Smooth muscle cell (in vitro differentiated cells): ENCODE data around the gene TEK. TPM values are rescaled to one million over a fixed set of nuclear protein-coding genes. Genes with fewer than 3 reads are reported as not detected.

ENCODE experiments used
- DNase-seq: peaks from one replicate; lab custom pipeline; 2025; ENCODE audit not compliant: unreplicated experiment; lab: John Stamatoyannopoulos, UW
- H2AFZ ChIP-seq: fragments of 200-600 bp; sonication (generic); 2 replicates; pipeline ENCODE4 v1.6.0; 2016; ENCODE audit warnings: antibody characterized with exemption, low read depth, mild to moderate bottlenecking
- H3F3A ChIP-seq: fragments of 200-600 bp; sonication (generic); 2 replicates; pipeline ENCODE4 v1.6.0; 2017; ENCODE audit warnings: antibody characterized with exemption, low read depth
- H3K27ac ChIP-seq: fragments of 200-600 bp; sonication (generic); 2 replicates; pipeline ENCODE4 v1.5.1; 2016; ENCODE audit warnings: low read depth, mild to moderate bottlenecking
- H3K27me3 ChIP-seq: fragments of 200-600 bp; sonication (generic); 2 replicates; pipeline ENCODE4 v1.6.1; 2016; ENCODE audit warnings: low read depth, mild to moderate bottlenecking
- H3K36me3 ChIP-seq: fragments of 200-600 bp; sonication (generic); 2 replicates; pipeline ENCODE4 v1.5.1; 2016; ENCODE audit warnings: low read depth
- H3K4me1 ChIP-seq: fragments of 200-600 bp; sonication (generic); 2 replicates; pipeline ENCODE4 v1.5.1; 2016; ENCODE audit warnings: low read depth
- H3K4me2 ChIP-seq: fragments of 200-600 bp; sonication (generic); 2 replicates; pipeline ENCODE4 v1.6.0; 2016; ENCODE audit warnings: mild to moderate bottlenecking
- H3K4me3 ChIP-seq: fragments of 200-600 bp; sonication (generic); 2 replicates; pipeline ENCODE4 v1.5.1; 2016; ENCODE audit warnings: mild to moderate bottlenecking
- H3K79me2 ChIP-seq: fragments of 200-600 bp; sonication (generic); 2 replicates; pipeline ENCODE4 v1.6.0; 2016; ENCODE audit warnings: low read depth, mild to moderate bottlenecking
- H3K9ac ChIP-seq: fragments of 200-600 bp; sonication (generic); 2 replicates; pipeline ENCODE4 v1.6.0; 2016; ENCODE audit warnings: low read depth
- H3K9me3 ChIP-seq: fragments of 200-600 bp; sonication (generic); replicated peaks from 2 replicates; pipeline ENCODE4 v1.5.1; 2016; ENCODE audit warnings: low read depth
- H4K20me1 ChIP-seq: fragments of 200-600 bp; sonication (generic); 2 replicates; pipeline ENCODE4 v1.6.0; 2016; ENCODE audit warnings: low read depth
- WGBS: methylation state at CpG from one replicate; pipeline ENCODE4 v1.1.7; 2016; ENCODE audit warnings: low lambda C conversion rate; 5-methylcytosine and 5-hydroxymethylcytosine counted together
- polyA plus RNA-seq: library from polyadenylated mRNA; unstranded; fragments of >200 nt; fragmentation: Nextera tagmentation; extraction: Ambion mirVana; gene quantifications from 2 replicates; pipeline ENCODE4 v1.2.1, GENCODE V29; 2016
- total RNA-seq: library from RNA; depleted of rRNA; stranded (reverse); fragments of >200 nt; gene quantifications from 2 replicates; pipeline ENCODE4 v1.2.3, GENCODE V29; 2014
- TF ChIP-seq, protein P1 (sequence below): fragments of 200-600 bp; sonication (generic); IDR thresholded peaks from 2 replicates; pipeline ENCODE4 v1.5.1; 2017; ENCODE audit warnings: borderline replicate concordance, mild to moderate bottlenecking, antibody characterized with exemption; ENCODE audit not compliant: insufficient read depth, poor library complexity, severe bottlenecking

The TEK gene
- total and polyA plus RNA-seq, 2 experiments from 2014 or later, result 36.0 to 58.9 TPM

DNA sequence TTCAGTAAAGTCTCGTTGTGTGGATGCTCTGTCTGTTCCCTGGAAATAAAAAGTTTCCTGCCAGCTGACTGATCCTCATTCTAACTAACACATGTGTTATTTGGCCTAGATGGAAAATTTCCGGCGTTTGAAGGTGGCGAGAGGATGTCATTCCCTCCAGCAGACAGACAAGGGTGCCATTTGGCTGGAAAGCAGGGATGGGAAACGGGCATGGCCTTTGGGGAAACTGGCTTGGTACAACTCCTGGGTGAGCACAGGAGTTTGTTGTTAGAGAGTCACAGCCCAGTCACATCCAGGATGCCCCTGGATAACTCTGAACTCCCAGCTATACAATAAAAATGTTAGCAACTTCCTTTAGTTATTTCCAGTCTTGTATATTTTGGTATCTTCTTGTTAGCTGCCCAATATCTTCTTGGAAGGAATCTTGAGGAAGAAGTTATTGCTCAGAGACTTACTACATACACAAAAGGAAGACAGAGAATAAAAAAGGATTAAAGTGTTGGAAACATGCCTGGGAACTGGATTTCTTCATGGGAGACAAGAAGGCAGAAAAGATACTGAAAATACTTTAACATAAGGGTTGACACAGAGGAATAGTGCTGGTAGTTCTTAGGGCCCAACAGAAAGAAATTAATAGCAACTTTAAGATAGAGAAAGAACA is 41.9 kb downstream of the TEK start:
- Histone ChIP-seq H3K36me3 (no peaks in the 10 kb centered on the region), H3K9me3 (no peaks in the 10 kb centered on the region), H3K79me2 (peaks cover 48% of the 10 kb centered on the region), H3K4me3 (no peak overlapping the region), H3F3A (peaks cover 18% of the 10 kb centered on the region), H3K9ac (no peak overlapping the region), H4K20me1 (no peaks in the 10 kb centered on the region), H3K27ac (peak overlapping the region; percentile 76), H3K27me3 (no peaks in the 10 kb centered on the region), H2AFZ (no peak overlapping the region), H3K4me2 (peak overlapping the region; percentile 69), H3K4me1 (peaks cover 20% of the 10 kb centered on the region)
- TF ChIP-seq, protein P1, sequence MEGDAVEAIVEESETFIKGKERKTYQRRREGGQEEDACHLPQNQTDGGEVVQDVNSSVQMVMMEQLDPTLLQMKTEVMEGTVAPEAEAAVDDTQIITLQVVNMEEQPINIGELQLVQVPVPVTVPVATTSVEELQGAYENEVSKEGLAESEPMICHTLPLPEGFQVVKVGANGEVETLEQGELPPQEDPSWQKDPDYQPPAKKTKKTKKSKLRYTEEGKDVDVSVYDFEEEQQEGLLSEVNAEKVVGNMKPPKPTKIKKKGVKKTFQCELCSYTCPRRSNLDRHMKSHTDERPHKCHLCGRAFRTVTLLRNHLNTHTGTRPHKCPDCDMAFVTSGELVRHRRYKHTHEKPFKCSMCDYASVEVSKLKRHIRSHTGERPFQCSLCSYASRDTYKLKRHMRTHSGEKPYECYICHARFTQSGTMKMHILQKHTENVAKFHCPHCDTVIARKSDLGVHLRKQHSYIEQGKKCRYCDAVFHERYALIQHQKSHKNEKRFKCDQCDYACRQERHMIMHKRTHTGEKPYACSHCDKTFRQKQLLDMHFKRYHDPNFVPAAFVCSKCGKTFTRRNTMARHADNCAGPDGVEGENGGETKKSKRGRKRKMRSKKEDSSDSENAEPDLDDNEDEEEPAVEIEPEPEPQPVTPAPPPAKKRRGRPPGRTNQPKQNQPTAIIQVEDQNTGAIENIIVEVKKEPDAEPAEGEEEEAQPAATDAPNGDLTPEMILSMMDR, result no peak
- no peak for DNase-seq
- 43% methylated on average over 5 of the region's 5 CpGs for WGBS

DNA sequence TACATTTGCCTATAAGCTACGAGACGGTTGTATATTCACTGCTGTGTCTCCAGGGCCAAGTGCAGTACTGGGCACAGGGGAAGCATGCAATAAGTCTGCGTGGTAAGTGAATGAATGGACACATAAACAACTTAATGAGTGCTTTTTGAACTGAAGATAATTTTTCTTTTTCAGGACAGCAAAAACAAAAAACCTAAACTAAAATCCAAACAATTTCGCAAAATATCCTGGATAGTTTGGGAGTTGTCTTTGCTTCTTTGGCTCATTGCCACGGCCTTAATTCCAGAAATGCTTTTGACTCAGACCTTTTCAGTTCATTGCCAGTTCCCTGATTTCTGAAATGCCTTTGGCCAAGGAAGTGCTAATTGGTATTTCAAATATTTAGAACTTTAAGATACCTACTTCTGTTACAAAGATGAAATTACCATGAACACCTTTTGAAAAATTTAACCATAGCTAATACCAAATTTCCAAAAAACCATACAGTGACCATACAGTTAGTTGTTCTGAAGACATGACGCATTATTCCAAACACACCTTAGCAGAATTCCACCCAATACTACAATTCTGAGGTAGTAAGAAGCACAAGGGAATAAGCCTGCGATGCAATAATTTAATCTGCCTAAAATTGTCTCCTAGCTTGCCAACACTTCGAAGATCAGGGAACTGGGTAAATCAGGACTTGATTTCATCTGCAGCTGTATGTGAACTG is 42.8 kb downstream of the TEK start:
- Histone ChIP-seq H3K79me2 (peaks cover 45% of the 10 kb centered on the region), H3K9ac (no peak overlapping the region), H3K4me3 (no peak overlapping the region), H3K27me3 (no peaks in the 10 kb centered on the region), H3F3A (peaks cover 18% of the 10 kb centered on the region), H2AFZ (no peak overlapping the region), H3K9me3 (no peaks in the 10 kb centered on the region), H3K36me3 (no peaks in the 10 kb centered on the region), H3K4me1 (peaks cover 22% of the 10 kb centered on the region), H3K4me2 (peak overlapping the region; percentile 69), H4K20me1 (no peaks in the 10 kb centered on the region), H3K27ac (peak overlapping the region; percentile 76)
- TF ChIP-seq, protein P1, result no peak
- DNase-seq, result no peak
- 40% methylated on average over 8 of the region's 8 CpGs for WGBS

DNA sequence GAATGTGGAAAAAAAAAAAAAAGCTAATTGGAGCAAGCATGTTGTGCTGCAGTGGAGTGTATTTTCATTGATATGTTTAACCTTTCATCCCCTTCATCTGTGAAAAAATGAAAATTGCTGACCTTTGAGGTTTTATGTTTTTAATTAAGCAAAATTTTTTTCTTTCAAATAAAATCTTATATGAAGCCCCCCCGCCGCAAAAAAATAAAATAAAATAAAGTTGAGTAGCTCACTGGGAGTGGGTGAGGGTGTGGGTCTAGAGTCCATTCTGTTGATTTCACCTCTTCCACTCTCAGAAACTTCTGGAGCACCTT is 43.3 kb downstream of the TEK start:
- WGBS, result 75% methylated on average over 2 of the region's 2 CpGs
- H3K4me2 ChIP-seq, result peak overlapping the region; percentile 69
- no peak overlapping the region for H3K9ac ChIP-seq
- TF ChIP-seq, protein P1, result no peak
- no peak for DNase-seq
- H3K9me3 ChIP-seq, result no peaks in the 10 kb centered on the region
- peaks cover 41% of the 10 kb centered on the region for H3K79me2 ChIP-seq
- H3K27ac ChIP-seq, result peak overlapping the region; percentile 76
- no peaks in the 10 kb centered on the region for H3K27me3 ChIP-seq
- peaks cover 25% of the 10 kb centered on the region for H3K4me1 ChIP-seq
- no peak overlapping the region for H2AFZ ChIP-seq
- no peaks in the 10 kb centered on the region for H3K36me3 ChIP-seq
- no peak overlapping the region for H3K4me3 ChIP-seq
- H3F3A ChIP-seq, result peaks cover 18% of the 10 kb centered on the region
- H4K20me1 ChIP-seq, result no peaks in the 10 kb centered on the region
